GM12865 (cell line): ENCODE data around the gene C11orf71.

Experiments
- DNase-seq: peaks from one replicate; pipeline ENCODE4 v3.0.0; 2010; ENCODE audit warnings: low read depth
- H3K4me3 ChIP-seq: 2 replicates; pipeline ENCODE4 v1.5.1; 2011; ENCODE audit warnings: mild to moderate bottlenecking, low read depth, low read length, control low read depth
- CTCF ChIP-seq: IDR thresholded peaks from 2 replicates; pipeline ENCODE4 v1.5.1; 2011; ENCODE audit warnings: low read length, control low read depth, low read depth, inconsistent platforms; ENCODE audit not compliant: insufficient read depth; ENCODE audit errors: missing control alignments

C11orf71 gene

GRCh38 chr11:114400915-114401223, 558 bp upstream of the C11orf71 start:
- TF ChIP-seq CTCF = no peak
- H3K4me3 ChIP-seq = peak overlapping the region; percentile 80
- no peak for DNase-seq

GRCh38 chr11:114399490-114400215, 658 bp downstream of the C11orf71 start:
- peak overlapping the region; percentile 76 for H3K4me3 ChIP-seq
- DNase-seq = peak; percentile 7
- TF ChIP-seq CTCF = no peak

GRCh38 chr11:114398303-114398920, 1.9 kb downstream of the C11orf71 start:
- DNase-seq = no peak
- no peak overlapping the region for H3K4me3 ChIP-seq
- TF ChIP-seq CTCF = no peak

GRCh38 chr11:114397349-114397982, 2.8 kb downstream of the C11orf71 start:
- no peak for TF ChIP-seq CTCF
- no peak overlapping the region for H3K4me3 ChIP-seq
- no peak for DNase-seq

- DNase-seq = no peak
- TF ChIP-seq CTCF = no peak
- no peak overlapping the region for H3K4me3 ChIP-seq
These were observed 3.4 kb downstream of the C11orf71 start for GRCh38 chr11:114396916-114397315.

- no peak overlapping the region for H3K4me3 ChIP-seq
- TF ChIP-seq CTCF = peak; percentile 17
- DNase-seq = no peak
These were observed 4.6 kb downstream of the C11orf71 start for GRCh38 chr11:114395736-114396135.
